Prostate gland (tissue), 2 donors: ENCODE results near the gene RELL1.

ENCODE experiments used
- POLR2A ChIP-seq: fragments of 450-650 bp; IDR thresholded peaks from one replicate; pipeline ENCODE4 v1.6.1; 2016; ENCODE audit warnings: antibody characterized with exemption, mild to moderate bottlenecking
- POLR2AphosphoS5 ChIP-seq: sonication (generic); formaldehyde crosslinking; IDR thresholded peaks from one replicate; pipeline ENCODE4 v1.6.1; 2017; ENCODE audit warnings: antibody characterized with exemption
- TF ChIP-seq, protein P1 (sequence below), 4 experiments: fragments of 200-600 bp in 2 of 4; fragments of 450-650 bp in 2 of 4; sonication (generic) in 2 of 4; IDR thresholded peaks; 1 replicate in 3 of 4; 2 replicates in 1 of 4; pipeline ENCODE4 v1.5.1; 2016 to 2019; ENCODE audit warnings: antibody characterized with exemption in 4 of 4, mild to moderate bottlenecking in 2 of 4, moderate library complexity in 2 of 4

DNA sequence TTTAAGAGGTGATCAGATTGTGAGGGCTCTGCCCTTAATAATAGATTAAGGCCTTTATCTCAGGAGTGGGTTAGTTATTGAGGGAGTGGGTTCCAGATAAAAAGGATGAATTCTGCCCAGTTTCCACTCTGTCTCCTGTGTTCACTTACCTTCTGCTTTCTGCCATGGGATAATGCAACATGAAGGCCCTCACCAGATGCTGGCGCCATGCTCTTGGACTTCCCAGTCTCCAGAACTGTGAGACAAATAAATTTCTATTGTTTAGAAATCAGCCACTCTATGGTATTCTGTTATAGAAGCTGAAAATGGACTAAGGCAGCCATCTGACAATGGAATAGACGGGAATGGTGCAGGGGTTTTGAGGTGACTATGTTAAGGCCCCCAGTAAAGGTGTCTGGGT lies 6.9 kb upstream of the RELL1 start:
- TF ChIP-seq, protein P1, sequence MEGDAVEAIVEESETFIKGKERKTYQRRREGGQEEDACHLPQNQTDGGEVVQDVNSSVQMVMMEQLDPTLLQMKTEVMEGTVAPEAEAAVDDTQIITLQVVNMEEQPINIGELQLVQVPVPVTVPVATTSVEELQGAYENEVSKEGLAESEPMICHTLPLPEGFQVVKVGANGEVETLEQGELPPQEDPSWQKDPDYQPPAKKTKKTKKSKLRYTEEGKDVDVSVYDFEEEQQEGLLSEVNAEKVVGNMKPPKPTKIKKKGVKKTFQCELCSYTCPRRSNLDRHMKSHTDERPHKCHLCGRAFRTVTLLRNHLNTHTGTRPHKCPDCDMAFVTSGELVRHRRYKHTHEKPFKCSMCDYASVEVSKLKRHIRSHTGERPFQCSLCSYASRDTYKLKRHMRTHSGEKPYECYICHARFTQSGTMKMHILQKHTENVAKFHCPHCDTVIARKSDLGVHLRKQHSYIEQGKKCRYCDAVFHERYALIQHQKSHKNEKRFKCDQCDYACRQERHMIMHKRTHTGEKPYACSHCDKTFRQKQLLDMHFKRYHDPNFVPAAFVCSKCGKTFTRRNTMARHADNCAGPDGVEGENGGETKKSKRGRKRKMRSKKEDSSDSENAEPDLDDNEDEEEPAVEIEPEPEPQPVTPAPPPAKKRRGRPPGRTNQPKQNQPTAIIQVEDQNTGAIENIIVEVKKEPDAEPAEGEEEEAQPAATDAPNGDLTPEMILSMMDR (IDR thresholded peaks at IDR 0.05): no peak
- TF ChIP-seq POLR2A (no peak), POLR2AphosphoS5 (no peak)
